HG03457 (cell line): ENCODE data around the gene NT5E.
"Not testable (repeated sequence)": the region's sequence is repeated elsewhere in the genome, so short reads cannot be mapped to it uniquely, and the experiment has no call there.

Source experiments
- ATAC-seq: cut with Tn5 transposase; IDR thresholded peaks from one replicate; pipeline ENCODE4 v1.9.1; 2021; ENCODE audit warnings: moderate number of reproducible peaks; ENCODE audit not compliant: unreplicated experiment

NT5E gene

DNA sequence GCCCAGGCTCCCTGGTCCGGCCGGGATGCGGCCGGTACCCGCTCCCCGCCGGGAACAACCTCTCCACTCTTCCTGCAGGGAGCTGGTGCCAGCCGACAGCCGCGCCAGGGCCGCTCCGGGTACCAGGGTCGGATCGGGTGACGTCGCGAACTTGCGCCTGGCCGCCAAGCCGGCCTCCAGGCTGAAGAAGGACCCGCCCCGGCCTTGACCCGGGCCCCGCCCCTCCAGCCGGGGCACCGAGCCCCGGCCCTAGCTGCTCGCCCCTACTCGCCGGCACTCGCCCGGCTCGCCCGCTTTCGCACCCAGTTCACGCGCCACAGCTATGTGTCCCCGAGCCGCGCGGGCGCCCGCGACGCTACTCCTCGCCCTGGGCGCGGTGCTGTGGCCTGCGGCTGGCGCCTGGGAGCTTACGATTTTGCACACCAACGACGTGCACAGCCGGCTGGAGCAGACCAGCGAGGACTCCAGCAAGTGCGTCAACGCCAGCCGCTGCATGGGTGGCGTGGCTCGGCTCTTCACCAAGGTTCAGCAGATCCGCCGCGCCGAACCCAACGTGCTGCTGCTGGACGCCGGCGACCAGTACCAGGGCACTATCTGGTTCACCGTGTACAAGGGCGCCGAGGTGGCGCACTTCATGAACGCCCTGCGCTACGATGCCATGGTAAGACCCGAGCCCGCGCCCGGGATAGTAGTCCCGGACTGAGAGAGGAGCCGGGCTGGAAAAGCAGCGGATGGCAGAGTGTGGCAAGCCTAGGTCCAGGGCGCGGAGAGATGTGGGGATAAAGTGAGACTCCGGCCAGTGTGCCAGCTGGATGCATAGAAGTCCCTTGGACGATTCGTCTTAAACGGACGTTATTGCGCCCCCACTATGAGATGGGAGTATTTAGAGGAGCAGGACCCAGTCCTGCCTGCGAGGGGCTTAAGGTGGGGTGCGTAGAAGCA, at the start of gene NT5E:
NT5E (plus strand) TSS at position 266 of the 942 bp plus-strand sequence; CDS start at position 323, 57 bp downstream.
- peak; percentile 88 for ATAC-seq

DNA sequence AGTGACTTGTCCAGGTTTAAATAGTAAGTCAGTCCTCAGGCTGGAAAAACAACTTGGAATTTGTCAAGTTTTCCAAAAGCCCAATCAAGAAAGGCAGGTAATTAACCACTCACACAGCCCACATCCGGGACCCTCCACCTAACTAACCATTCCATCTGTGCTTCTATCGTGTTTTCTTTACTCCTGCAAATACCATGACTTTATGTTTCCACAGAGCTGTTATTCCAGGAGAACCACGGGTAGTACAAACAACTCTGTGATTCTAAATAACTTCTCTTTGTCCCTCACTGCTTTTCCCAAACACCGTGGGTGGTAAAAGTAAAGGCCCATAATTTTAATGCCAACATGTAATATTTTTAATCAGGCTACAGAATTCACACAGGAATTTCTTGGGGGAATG, 49.6 kb upstream of the NT5E start:
- no peak for ATAC-seq

DNA sequence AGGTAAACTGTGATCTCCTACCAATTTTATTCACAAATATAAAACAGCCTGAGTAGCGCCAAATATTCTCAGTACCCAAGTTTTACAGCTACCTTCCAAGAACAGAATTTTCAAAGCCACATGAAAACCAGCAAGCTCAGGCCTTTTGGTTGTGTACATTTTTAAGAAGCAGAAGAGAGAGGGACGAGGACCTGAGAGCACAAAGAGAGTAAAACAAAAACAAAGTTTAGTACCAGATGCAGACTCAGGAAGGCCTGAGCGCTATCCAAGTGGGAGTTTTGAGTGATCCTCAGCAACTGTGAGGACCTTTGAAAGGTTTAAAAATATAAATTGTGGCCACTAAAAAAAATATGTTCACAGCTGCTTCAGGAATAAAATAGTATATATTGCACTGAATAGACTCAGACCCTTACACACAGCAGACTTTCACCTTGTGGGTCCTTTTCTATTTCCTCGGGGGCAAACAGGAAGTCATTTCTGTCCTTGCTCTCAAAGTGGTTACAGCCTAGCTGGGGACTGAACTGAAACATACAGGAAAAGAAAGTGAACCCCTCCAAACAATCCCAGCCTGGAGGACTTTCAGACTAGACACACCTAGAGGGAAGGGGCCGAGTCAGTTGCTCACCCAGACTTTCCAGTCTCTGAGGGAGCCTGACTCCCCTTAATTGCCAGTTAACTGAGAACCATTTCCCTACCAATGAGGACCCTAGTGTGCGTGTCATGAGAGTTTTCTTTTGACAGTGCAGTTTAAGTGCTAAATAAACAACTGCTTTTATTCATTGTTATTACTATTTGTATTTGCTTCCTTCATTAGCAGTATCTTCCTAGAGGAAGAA, 48.5 kb upstream of the NT5E start:
- ATAC-seq = no peak

DNA sequence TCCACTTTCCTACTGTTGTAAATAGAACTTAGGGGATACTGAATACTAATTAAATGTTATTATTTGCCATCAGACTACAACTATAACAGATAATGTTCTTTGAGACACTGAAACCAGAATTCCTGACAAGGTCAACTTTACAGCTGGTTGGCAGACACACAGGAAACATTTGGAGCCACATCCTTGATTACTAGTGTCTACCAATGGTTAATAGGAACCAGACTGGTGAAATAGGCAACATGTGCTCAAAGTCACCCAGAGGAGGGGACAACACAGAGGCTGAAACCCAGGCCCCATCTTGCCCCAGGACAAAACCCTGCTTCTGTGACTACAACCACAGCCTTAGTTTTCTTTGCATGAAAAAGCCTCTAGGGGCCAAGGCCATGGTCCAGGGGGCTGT, 47.8 kb upstream of the NT5E start:
- ATAC-seq = no peak

DNA sequence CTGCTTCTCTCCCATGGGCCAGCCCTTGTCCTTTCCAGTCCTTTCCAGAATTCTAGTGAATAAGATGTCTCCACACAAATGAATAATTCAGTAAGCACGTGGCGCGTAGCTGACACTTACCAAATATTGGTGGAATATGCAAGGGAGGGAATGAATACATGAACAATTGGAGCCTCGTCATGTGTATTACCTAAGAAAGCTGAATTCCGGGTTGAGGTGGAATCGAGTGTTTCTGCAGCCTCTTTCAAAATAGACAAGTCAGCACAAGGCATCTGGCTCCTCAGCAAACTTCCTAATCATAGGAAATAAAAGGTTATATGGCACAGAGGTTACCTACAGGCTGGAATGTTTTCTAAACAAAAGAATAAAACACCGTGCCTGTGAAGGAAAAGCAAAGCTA, 47.0 kb upstream of the NT5E start:
- no peak for ATAC-seq

DNA sequence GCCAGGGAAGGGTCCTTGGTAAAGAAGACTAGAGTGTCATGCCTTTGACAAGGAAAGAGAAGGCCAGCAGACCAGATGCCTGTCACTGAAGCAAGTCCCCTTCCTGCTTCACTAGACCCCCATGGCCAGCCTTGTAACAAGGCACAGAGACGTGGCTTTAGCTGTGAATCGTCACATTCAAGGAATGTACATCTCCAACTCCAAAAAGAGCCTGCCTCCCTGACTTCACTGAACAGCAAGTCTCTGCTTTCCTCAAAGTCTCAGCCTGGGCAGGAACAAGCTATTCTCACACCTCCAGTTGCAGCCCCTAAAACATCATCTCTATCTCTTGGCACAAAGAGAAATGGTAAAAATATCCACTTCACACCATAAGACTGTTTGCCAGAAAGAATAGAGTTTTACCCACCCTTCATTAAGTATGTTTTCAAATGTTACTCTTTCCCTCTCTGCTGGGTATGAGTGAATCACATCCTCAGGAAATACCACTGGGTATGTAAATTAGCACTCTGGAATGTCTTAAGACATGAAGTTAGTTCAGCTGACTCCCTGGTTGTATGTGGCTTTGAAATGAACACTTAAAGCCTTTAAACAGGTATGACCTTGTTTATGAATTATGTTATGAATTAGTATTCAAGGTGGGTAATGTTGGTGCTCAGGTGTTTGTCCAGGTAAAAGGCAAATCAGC, 46.4 kb upstream of the NT5E start:
- ATAC-seq = no peak

- not testable (repeated sequence) for ATAC-seq
These were observed 45.8 kb upstream of the NT5E start for GRCh38 chr6:85404016-85404563.

- ATAC-seq = peak; percentile 4
These were observed 45.2 kb upstream of the NT5E start for GRCh38 chr6:85404564-85405174.

DNA sequence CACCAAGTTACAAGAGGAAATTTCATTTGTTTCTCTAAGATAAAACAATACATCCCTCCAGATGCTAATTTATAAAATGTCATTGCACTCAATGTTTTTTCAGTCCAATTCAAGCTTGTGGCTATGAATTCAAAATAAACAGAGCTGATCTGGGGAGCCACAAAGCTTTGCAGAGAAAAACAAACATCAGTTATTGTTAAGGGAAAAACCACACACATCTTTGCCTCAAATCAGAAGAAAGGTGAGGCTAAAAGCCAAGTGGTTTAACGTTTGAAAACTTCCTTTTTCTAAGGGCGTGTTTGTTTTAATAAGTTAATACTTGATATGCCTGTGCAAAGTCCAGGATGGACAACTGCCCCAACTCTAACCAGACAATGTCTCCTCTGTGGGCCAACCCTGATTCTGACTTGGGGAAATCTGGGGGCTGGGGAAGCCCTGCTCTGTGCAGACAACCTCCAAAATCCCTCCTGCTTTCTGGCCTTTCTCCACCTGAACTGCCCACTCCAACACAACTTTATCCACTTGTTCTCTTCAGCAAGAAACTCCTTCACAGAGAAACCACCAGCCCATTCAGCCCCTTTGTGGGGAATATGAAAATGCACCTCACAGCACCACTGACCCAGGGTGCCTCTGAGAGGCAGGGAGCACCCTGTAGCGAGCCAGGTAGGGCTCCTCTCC, 44.6 kb upstream of the NT5E start:
- peak; percentile 70 for ATAC-seq

DNA sequence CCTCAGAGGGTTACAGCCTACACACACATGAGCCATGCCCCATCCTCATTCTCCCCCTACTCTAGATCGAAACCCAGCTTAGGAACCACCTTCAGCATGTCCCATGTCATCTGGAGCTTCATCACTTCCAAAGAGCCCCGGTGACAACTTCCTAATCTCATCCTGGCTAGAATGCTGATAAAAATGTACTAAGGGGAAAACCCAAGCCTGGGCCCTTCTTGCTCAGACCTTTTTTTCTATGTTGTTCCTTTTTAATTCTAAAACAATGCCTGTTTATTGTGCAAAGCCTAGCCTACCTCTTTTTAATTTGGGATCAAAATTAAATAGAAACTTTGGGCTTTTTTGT, 44.1 kb upstream of the NT5E start:
- no peak for ATAC-seq

GRCh38 chr6:85406641-85407075, 43.2 kb upstream of the NT5E start:
- no peak for ATAC-seq

GRCh38 chr6:85408039-85408438, 41.8 kb upstream of the NT5E start:
- no peak for ATAC-seq

GRCh38 chr6:85412911-85413430, 36.9 kb upstream of the NT5E start:
- no peak for ATAC-seq

DNA sequence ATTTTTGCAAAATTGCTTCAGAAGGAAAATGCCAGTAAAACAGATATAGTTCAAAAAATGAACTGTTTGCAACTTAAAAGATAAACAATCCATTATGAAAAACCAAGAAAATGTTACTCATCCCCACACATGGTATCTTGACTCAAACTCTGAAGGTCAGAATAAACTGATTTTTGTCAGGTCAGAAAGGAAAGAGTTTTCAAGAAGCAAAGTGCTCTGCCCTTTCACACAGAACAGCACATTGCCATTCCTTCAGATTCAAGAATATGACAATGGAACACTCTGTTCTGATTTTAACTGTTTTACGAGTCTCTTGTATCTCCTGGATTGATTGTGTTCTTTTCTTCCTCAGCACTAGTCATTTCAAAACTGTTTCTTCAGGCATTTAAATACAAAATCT, 33.8 kb upstream of the NT5E start:
- no peak for ATAC-seq

- ATAC-seq = no peak
These were observed 33.1 kb upstream of the NT5E start for GRCh38 chr6:85416766-85417165.

DNA sequence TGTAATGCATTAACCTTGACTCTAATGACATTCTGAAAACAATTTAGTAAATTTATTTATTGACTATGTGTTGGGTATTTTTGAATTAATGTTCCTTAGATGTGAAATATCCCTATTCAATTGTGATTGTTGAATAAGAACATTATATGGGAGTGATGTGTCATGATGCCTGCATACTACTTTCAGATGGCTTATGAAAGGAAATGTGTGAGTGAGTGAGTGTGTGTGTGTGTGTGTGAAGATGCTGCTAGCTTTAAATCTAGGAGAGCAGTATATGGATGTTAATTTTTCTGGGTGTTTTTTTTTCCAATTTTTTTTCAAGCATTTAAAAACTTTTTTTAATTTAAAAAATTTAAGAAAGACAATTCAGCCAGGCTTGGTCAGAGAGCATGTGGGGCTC, 32.5 kb upstream of the NT5E start:
- no peak for ATAC-seq

DNA sequence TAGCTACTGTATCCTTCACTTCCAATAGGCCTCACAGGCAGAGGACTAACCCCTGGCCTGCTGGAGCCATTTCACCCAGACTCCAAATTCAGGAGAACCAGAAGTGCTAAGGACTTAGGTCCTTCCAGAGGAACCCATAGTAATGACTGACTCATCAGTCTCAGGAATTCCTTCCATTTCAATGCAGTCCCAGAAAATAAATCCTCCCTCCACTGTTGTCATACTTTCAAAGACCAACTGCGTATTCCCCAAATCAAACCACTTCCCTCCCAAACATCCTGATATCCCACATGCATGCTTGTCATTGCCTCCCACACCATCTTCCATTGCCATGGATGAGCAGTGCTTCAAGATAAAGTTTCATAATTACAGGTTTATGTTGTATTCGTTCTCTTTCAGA, 31.8 kb upstream of the NT5E start:
- no peak for ATAC-seq

DNA sequence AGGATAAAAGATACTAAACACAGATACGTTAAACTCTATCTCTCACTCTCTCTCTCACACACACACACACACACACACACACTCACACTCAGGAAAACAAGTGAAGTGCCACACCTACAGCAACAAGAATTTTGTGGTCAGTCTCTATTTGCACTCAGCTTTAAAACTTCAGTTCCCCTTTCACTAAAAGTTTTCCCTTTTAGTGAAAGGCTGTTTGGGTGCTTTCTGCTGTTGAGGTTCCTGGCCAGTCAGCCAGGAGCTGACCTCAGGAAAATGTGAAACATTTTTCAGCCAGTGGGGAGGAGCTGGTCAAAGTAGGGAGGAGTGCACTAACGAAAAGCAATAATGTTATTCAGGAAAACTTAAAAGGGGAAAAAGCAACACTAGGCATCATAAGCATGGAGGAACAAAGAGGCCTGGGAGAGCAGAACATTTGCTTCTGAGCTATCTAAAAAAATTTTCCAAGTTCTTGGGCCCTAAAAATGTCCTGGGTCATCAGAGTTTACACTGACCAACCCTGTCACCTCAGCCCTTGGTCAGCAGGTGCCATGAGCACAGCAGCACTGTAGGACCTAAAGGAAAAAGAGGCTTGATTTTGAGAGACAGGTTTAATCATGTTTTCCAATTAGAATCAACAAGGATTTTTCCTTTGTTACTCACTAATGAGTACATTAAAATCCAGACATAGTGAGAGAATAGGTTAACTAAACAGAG, 30.7 kb upstream of the NT5E start:
- ATAC-seq = peak; percentile 49

DNA sequence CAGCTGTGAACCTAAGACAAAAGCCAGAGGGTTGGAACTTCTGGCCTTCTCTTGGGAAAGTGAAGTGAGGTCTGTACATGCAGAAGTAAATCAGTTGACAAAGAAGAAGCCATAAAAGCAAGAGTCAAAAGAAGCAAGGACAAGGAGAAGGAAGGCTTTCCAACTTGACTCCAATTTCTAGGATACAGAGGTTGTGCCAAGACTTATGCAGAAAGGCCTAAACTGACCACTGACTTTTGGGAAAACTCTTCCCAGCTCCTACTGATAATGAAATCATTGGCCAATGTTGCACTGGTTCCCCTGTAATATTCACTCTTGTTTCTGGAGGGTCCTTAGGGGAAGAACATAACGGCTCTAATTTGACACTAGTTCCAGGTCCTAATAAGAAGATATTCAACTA, 29.3 kb upstream of the NT5E start:
- no peak for ATAC-seq
